ENCODE results near the gene SLC34A1. TPM values are rescaled to one million over a fixed set of nuclear protein-coding genes. Genes with fewer than 3 reads are reported as not detected.
"Not testable (repeated sequence)": the region's sequence is repeated elsewhere in the genome, so short reads cannot be mapped to it uniquely, and the experiment has no call there.

SLC34A1 gene
- total RNA-seq, 2 donors from 2014 or later, result 0.31 to 0.40 TPM

- peaks cover 19% of the 10 kb centered on the region for H3K4me1 Mint-ChIP-seq
- DNase-seq (peak; percentile 77 to 80 (median 79)), ATAC-seq (peak; percentile 83)
- H3K9me3 ChIP-seq (ENCODE audit: control insufficient read depth, low read length, poor library complexity, severe bottlenecking), result no peaks in the 10 kb centered on the region
- H3K27me3 Mint-ChIP-seq, result no peaks in the 10 kb centered on the region
- no peaks in the 10 kb centered on the region for H3K36me3 Mint-ChIP-seq (ENCODE audit: low read depth)
- peak overlapping the region; percentile 85 for H3K27ac Mint-ChIP-seq
- peak overlapping the region; percentile 87 for H3K4me3 Mint-ChIP-seq
These were observed 19.8 kb downstream of the SLC34A1 start for GRCh38 chr5:177403792-177404640.

DNA sequence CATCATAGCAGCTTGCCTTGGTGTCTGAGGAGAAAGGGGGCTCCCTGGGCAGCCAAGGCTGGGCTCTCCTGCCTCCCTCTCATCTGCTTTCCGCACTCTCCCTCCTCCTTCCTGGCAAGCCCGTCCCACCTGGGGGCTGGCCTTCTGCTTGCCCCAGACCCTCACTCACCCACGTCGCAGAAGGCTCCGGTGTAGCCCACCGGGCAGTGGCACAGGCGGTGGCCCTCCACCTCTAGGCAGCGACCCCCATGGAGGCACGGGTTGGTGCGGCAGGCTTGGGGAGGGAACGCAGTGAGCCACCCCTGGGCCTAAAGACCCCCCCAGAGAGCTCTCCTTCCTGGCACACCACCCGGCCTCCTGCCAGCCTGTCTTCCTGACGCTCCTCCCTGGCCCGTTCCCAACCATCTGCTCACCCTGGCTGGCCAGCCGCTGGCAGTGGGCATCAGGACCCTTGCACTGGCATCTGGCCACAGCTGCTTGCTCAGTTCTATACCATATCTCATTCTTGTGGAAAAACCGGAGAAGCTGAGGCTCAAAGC, 20.5 kb downstream of the SLC34A1 start:
- Mint-ChIP-seq H3K4me1 (peaks cover 21% of the 10 kb centered on the region), H3K36me3 (ENCODE audit: low read depth) (no peaks in the 10 kb centered on the region), H3K27me3 (no peaks in the 10 kb centered on the region), H3K27ac (no peak overlapping the region), H3K4me3 (peak overlapping the region; percentile 68)
- H3K9me3 ChIP-seq (ENCODE audit: control insufficient read depth, low read length, poor library complexity, severe bottlenecking), result no peaks in the 10 kb centered on the region
- DNase-seq (no peak), ATAC-seq (no peak)

DNA sequence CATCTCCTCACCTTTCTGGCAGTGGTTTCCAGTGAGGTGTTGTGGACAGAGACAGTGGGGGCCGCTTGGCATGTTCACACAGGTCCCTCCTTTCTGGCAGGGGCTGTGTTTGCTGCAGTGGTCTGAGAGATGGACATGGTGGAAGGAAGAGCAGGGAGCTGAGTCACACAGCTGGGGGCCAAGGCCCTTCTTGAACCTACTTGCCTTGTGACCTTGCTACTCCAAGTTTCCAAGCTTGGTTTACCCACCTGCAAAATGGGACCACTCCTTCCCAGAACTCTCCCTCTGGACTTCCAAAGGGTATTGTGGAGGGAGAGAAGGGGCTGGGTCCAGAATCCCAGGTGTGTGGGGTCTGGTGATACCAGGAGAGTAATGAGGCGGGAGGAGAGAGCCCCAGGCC, 21.1 kb downstream of the SLC34A1 start:
- peaks cover 21% of the 10 kb centered on the region for H3K4me1 Mint-ChIP-seq
- H3K9me3 ChIP-seq (ENCODE audit: control insufficient read depth, low read length, poor library complexity, severe bottlenecking), result no peaks in the 10 kb centered on the region
- no peaks in the 10 kb centered on the region for H3K27me3 Mint-ChIP-seq
- DNase-seq, result no peak
- H3K27ac Mint-ChIP-seq, result no peak overlapping the region
- H3K36me3 Mint-ChIP-seq (ENCODE audit: low read depth), result no peaks in the 10 kb centered on the region
- H3K4me3 Mint-ChIP-seq, result peak overlapping the region; percentile 68
- no peak for ATAC-seq

DNA sequence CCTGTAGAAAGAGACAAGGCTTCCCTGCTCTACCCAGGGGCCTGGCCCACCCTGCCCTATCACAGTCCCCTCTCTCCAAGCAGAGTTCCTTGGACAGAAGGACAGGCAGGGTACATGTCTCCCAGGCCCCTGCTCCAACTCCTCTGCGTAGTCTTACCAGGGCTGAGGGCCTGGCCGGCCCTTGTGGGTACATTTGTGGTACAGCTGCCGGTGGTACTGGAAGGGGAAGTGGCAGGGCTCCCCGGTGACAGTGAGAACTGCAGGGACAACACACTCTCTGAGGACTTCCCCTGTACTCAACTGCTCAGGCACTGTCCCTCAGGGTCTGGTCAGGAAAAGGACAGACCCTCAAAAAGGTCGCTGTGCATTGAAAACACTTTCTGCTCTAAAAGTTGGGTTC, 21.6 kb downstream of the SLC34A1 start:
- H3K4me3 Mint-ChIP-seq, result no peak overlapping the region
- no peaks in the 10 kb centered on the region for H3K9me3 ChIP-seq (ENCODE audit: control insufficient read depth, low read length, poor library complexity, severe bottlenecking)
- DNase-seq (no peak), ATAC-seq (no peak)
- H3K27me3 Mint-ChIP-seq, result no peaks in the 10 kb centered on the region
- H3K4me1 Mint-ChIP-seq, result peaks cover 25% of the 10 kb centered on the region
- no peaks in the 10 kb centered on the region for H3K36me3 Mint-ChIP-seq (ENCODE audit: low read depth)
- no peak overlapping the region for H3K27ac Mint-ChIP-seq

DNA sequence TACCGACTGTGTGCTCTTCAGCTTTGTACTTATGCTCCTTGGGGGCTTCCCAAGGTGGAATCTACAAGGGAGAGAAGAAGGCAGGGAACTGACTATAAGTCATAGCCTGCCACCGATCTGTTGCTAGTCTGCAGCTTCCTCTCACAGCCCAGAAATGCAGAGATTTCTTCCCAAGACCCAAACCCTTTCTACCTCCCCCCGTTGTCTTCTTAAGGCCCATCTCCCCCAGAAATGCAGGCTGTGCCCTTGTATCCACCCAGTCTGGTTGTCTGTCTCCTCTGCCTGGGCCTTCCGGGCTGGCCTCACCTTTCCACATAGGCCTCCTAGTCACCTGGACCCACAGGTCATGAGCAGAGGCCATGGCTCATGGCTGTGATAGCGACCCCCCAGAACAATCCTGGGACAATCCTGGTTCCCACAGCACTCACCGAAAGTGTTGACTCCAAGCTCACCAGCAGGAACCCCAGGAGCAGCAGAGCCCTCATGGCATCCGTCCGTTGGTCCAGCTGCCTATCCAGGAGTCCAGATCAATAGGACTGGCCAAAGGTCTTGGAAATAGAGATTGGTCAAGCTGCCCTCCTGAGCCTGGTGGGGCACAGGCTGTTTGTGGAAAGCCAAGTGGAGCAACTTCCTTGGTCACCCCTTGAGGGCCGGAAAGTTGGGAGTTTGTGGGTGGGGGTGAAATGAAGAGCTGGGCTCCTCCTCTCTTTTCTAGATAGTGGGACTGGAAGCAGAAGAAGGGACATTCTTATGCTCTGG, 25.0 kb downstream of the SLC34A1 start, which contains the start of gene F12:
TSS of gene F12 (minus strand) at position 522 of the 759 bp plus-strand sequence. CDS start at position 485, 37 bp downstream.
- no peak for ATAC-seq
- no peaks in the 10 kb centered on the region for H3K36me3 Mint-ChIP-seq (ENCODE audit: low read depth)
- no peak within 1 kb of the TSS for H3K27ac Mint-ChIP-seq

GRCh38 chr5:177410575-177410974, 26.3 kb downstream of the SLC34A1 start:
- Mint-ChIP-seq H3K4me3 (no peak overlapping the region), H3K27ac (no peak overlapping the region), H3K4me1 (peaks cover 32% of the 10 kb centered on the region), H3K27me3 (no peaks in the 10 kb centered on the region), H3K36me3 (ENCODE audit: low read depth) (no peaks in the 10 kb centered on the region)
- H3K9me3 ChIP-seq (ENCODE audit: control insufficient read depth, low read length, poor library complexity, severe bottlenecking), result no peaks in the 10 kb centered on the region
- DNase-seq, result no peak
- no peak for ATAC-seq

More for the DNA sequence above, 25.0 kb downstream of the SLC34A1 start, which contains the start of gene F12:
- Mint-ChIP-seq H3K27me3 (no peaks in the 10 kb centered on the region), H3K4me3 (no peak within 1 kb of the TSS), H3K4me1 (peaks cover 30% of the 10 kb centered on the region)
- DNase-seq, result no peak
- no peaks in the 10 kb centered on the region for H3K9me3 ChIP-seq (ENCODE audit: control insufficient read depth, low read length, poor library complexity, severe bottlenecking)

GRCh38 chr5:177412603-177413233, 28.5 kb downstream of the SLC34A1 start:
- DNase-seq (no peak), ATAC-seq (peak; percentile 75)
- no peaks in the 10 kb centered on the region for H3K9me3 ChIP-seq (ENCODE audit: control insufficient read depth, low read length, poor library complexity, severe bottlenecking)
- H3K36me3 Mint-ChIP-seq (ENCODE audit: low read depth), result no peaks in the 10 kb centered on the region
- H3K4me1 Mint-ChIP-seq, result peaks cover 29% of the 10 kb centered on the region
- peak overlapping the region; percentile 75 for H3K27ac Mint-ChIP-seq
- no peaks in the 10 kb centered on the region for H3K27me3 Mint-ChIP-seq
- H3K4me3 Mint-ChIP-seq, result peak overlapping the region; percentile 73

- DNase-seq (no peak), ATAC-seq (no peak)
- no peaks in the 10 kb centered on the region for H3K36me3 Mint-ChIP-seq (ENCODE audit: low read depth)
- no peaks in the 10 kb centered on the region for H3K27me3 Mint-ChIP-seq
- H3K9me3 ChIP-seq (ENCODE audit: control insufficient read depth, low read length, poor library complexity, severe bottlenecking), result no peaks in the 10 kb centered on the region
- no peak overlapping the region for H3K4me3 Mint-ChIP-seq
- peaks cover 27% of the 10 kb centered on the region for H3K4me1 Mint-ChIP-seq
- peak overlapping the region; percentile 51 for H3K27ac Mint-ChIP-seq
These were observed 30.2 kb downstream of the SLC34A1 start for GRCh38 chr5:177414481-177414880.

DNA sequence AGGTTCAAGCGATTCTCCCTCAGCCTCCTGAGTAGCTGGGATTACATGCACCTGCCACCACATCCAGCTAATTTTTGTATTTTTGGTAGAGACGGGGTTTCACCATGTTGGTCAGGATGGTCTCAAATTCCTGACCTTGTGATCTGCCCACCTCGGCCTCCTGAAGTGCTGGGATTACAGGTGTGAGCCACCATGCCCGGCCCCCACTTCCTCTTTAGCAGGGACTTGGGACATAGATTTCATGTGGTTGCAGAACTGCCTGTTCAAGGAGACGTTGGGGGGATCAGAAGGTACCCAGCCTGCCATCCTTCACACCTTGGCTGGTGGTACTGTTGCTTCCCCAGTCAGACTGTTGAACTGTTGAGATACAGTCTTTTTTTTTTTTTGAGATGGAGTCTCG, 32.8 kb downstream of the SLC34A1 start:
- H3K4me1 Mint-ChIP-seq, result peaks cover 19% of the 10 kb centered on the region
- H3K9me3 ChIP-seq (ENCODE audit: control insufficient read depth, low read length, poor library complexity, severe bottlenecking); H3K27ac Mint-ChIP-seq; ATAC-seq; H3K36me3 Mint-ChIP-seq (ENCODE audit: low read depth); DNase-seq; H3K4me3 Mint-ChIP-seq; H3K27me3 Mint-ChIP-seq: not testable (repeated sequence)

- ATAC-seq (no peak), DNase-seq (no peak)
- Mint-ChIP-seq H3K36me3 (ENCODE audit: low read depth) (no peaks in the 10 kb centered on the region), H3K27me3 (no peaks in the 10 kb centered on the region), H3K27ac (peak overlapping the region; percentile 62), H3K4me3 (no peak overlapping the region), H3K4me1 (peaks cover 8% of the 10 kb centered on the region)
- H3K9me3 ChIP-seq (ENCODE audit: control insufficient read depth, low read length, poor library complexity, severe bottlenecking), result no peaks in the 10 kb centered on the region
These were observed 34.8 kb downstream of the SLC34A1 start for GRCh38 chr5:177419046-177419445.

DNA sequence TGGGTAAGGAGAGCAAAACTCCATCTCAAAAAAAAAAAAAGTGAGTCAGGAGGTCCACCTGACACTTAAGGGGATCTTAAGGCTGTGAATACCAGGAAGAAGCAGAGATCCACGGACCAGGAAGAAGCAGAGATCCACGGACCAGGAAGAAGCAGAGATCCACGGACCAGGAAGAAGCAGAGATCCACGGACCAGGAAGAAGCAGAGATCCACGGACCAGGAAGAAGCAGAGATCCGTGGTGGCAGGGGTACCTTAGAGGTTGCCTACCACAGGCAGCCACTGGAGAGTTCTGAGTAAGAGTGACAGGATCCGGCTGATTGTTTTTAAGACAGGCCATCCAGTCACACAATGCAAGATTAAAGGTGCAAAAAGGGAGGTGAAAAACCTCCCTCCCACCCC, 36.2 kb downstream of the SLC34A1 start:
- not testable (repeated sequence) for H3K4me3 Mint-ChIP-seq; ATAC-seq; H3K36me3 Mint-ChIP-seq (ENCODE audit: low read depth); H3K27me3 Mint-ChIP-seq; H3K4me1 Mint-ChIP-seq; DNase-seq; H3K27ac Mint-ChIP-seq; H3K9me3 ChIP-seq (ENCODE audit: control insufficient read depth, low read length, poor library complexity, severe bottlenecking)

DNA sequence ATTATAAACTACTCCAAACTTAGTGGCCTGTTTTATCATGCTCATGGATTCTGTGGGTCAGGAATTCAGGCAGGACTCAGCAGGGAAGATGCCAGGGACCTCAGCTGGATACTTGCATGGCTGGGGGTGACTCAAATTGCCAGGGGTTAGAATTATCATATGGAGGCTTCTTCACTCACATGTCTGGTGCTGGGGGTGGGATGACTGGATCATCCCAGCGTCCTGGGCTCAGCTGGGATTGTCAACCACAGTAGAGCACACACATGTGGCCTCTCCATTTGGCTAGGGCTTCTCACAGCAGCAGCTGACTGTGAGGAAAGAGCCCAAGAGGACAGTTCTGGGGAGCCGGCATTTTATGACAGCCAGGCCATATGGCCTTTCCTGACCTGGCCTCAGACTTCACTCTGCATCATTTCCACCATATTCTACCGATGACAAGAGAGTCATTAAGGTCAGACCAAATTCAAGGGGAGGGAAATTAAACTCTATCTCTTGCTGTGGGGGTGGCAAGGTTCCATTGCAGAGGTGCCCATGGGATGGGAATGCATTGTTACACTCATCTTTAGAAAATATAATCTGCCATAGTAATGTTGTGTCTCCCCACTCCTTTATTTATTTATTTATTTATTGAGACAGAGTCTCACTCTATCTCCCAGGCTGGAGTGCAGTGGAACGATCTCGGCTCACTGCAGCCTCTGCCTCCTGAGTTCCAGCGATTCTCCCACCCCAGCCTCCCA, 37.0 kb downstream of the SLC34A1 start:
- no peak for DNase-seq
- Mint-ChIP-seq H3K27ac (no peak overlapping the region), H3K4me1 (peaks cover 7% of the 10 kb centered on the region), H3K27me3 (no peaks in the 10 kb centered on the region), H3K36me3 (ENCODE audit: low read depth) (peaks cover under 1% of the 10 kb centered on the region), H3K4me3 (no peak overlapping the region)
- no peak for ATAC-seq
- no peaks in the 10 kb centered on the region for H3K9me3 ChIP-seq (ENCODE audit: control insufficient read depth, low read length, poor library complexity, severe bottlenecking)

Measured in T-helper 17 cell (primary cell).